D341Med (cell line): ENCODE results near the gene ADAMTS1.

Source experiments
- DNase-seq: peaks from one replicate; pipeline ENCODE4 v3.0.0; 2012; ENCODE audit warnings: low spot score

Gene ADAMTS1

GRCh38 chr21:26812173-26812572 lies 33.0 kb downstream of the ADAMTS1 start:
- DNase-seq = no peak

DNA sequence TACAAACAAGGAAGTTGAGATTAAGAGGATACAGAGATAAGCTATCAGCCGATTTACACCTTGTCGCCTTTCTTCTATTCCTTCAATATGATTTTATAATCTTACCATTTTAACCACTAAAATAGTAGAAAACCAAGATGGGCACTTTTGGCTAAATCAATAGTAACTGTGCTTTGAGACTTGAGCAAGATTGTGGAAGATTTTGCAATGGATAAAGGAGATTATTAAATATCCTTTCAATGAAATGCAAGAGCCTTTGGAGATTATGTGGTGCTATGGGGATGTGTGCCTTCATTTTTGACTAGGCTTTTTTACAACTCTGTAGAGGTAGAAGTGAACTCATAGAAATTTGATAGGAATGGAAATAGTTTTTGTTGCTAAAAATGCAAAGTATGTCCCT lies 33.7 kb downstream of the ADAMTS1 start:
- no peak for DNase-seq

DNA sequence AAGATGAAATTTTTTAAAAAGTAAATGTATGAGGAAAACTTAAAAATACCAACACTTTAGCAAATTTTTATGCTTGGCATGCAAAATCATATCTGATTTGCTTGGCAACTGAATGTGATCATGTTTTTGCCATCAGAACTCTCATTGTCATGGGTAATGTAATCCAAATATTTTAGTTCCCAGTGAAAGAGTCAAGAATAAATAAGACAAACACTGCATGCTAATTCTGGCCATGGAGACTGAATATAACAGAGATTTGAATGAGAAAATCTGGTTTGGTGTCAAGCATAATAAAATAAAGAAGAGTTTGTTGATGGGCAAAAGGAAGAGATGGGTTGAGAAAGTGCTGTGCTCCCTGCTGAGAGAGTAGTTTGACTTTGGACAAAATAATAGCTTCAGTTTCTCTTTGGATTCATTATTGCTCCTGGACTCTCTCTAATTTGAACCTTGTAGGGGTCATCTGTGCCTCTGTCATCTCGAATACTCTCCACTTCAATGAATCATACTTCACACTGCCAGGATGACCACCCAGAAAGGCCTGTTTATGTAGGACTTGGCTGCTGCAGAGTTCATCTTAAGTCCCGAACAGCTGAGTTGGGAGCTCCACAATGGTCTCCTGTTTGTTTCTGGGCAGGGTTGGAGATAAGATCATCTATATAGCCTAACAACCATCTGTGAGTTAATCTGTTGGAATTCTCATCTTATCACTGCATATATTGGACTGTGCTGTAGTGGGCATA lies 34.4 kb downstream of the ADAMTS1 start:
- DNase-seq = no peak

GRCh38 chr21:26810266-26810665 lies 34.9 kb downstream of the ADAMTS1 start:
- no peak for DNase-seq

- DNase-seq = no peak
Observed at GRCh38 chr21:26809745-26810144, 35.5 kb downstream of the ADAMTS1 start.

DNA sequence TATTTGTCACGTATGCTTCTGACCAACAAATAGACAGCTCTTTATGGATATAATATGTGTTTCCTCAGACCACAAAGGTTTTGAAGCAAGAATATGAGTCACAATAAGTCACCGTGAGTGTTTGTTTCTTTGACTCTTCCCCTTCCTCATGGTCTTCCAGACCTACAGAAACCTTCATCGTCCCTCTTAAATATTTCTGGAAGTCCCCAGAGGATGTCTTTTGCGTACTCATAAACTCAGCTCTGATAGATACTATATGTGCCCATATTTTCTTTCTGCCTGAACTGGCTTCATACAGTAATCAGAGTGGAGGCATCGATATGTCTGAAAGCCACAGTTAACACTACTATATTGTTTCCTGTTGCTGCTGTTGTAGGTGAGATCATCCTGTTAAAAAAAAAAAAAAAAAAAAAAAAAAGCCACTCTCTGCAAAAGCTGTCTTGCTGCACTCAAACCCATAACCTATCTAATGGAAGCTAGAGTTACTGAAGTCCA lies 38.4 kb downstream of the ADAMTS1 start:
- no peak for DNase-seq

GRCh38 chr21:26804895-26805609 lies 40.2 kb downstream of the ADAMTS1 start:
- no peak for DNase-seq

DNA sequence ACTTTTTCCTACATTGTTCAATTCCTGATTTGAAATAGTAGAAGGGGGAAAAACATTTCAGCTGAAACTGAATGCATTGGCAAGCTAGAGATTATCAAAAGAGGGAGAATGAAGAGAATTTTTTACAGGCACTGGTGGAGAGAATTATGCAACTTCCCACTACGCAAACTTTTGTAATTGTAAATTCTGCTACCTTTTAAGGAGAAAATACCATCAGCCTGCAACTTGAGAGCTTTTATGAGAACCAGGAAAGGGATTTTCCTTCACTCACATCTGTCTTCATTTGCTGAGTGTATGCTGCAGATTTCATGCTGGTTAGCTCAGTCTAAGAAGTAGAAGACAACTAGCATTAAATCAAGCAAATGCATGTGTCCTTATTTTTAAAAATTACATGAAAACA lies 43.7 kb downstream of the ADAMTS1 start:
- DNase-seq = no peak

DNA sequence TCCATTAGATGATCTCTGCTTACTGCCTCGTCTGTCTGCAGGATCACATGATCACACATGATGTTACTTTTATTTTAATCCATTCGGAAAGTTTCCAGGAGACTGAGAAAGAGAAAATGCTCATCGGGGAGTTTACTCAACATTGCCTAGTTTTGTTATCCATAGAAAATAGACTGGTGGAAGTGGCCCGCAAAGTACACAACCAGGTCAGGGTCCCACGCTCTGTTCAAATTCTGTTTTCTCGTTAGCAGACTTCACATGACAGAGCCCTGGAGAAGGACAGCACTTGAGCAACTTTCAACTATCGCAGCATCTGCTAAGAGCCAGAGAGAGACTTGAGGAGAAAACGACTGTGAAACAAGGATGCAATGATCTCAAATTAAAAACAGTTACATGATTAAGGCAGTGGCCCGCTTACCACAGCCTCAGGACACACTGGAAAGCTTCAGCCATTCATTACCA lies 44.2 kb downstream of the ADAMTS1 start:
- DNase-seq = no peak

DNA sequence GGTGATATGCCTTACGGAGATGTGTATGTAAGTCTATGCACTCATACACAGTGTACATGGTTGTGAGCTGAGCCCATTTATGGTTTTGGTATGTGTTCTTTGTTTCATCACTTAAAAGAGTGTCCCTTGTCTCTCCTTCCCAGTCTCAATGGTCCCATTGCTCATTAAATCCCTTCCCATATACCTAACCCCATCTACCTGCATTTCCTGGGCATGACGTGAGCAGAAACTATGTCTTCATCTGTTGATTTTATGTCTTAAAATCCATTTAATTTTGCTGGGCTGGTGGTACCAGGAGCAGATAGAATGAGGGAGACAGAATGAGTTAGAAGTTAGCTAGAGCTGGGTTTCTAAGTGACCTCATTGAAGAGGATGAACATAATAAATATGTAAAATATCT lies 44.8 kb downstream of the ADAMTS1 start:
- no peak for DNase-seq

DNA sequence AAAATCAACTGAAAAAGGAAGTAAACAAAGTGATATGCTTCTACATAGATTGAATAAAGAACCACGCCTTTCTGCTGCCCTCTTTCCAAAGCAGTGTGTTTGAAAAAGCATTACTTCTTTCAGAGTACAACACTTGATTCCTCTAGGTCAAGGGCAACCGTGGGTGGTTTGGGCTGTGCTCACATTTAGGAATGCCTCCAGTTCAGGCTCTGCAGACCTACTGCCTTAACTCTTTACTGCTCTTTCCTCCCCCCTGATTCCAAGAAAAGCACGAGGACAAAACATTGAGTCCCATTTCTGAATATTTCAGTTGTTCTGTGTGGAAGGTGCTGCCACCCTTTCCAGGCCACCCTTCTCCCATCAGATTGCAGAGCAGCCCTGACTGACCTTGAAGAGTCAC lies 45.2 kb downstream of the ADAMTS1 start:
- DNase-seq = no peak

GRCh38 chr21:26798856-26799751 lies 46.1 kb downstream of the ADAMTS1 start:
- DNase-seq = no peak

DNA sequence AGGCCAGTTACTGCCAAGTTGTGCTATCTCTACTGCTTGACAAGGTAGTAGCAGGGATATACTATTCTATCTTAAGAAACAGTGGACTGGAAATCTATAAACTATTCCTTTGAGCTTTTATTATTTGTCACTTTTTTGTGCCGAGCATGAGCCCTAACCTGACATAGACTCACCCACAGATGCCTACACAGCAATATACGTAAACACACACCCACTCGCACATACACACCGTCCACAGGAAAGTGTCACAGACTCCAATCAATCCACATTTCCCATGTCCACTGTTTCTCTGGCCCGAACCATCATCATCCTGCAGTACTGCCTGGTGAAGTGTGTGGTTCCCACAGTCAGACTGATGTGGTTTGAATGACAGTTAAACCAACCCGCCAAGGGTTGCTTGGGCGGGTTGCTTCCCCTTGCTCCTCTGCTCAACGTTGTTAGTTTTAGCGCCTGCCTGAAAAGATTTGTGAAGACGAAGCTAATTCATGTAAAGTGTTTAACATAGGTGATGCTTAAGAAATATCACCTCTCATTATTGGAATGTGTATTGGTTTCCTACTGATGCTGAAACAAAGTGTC lies 47.2 kb downstream of the ADAMTS1 start:
- no peak for DNase-seq

DNA sequence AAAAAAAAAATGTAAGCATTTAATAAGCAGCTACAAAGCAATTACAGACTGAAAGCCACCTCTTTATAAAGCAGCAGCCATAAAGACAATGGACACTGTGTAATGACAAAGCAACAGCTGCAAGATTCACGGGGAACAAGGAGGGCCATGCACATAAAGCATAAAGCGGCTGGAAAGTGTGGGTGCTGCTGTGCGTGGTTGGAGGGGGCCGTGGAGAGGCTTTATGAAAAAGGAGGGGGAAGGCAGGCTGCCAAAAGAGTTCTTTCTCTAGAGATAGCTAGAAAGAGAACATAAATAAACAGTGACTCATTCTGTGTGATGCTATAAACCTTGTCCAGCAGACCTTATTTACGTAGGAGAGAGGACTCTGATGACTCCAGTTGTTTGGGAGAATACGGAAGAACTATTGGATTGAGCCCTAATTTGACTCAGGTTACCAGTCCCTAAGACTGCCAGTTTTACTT lies 49.3 kb downstream of the ADAMTS1 start:
- DNase-seq = no peak

GRCh38 chr21:26795412-26795805 lies 49.8 kb downstream of the ADAMTS1 start:
- no peak for DNase-seq

GRCh38 chr21:26794597-26795411 lies 50.4 kb downstream of the ADAMTS1 start:
- no peak for DNase-seq

- DNase-seq = no peak
Observed at GRCh38 chr21:26790296-26790695, 54.9 kb downstream of the ADAMTS1 start.

DNA sequence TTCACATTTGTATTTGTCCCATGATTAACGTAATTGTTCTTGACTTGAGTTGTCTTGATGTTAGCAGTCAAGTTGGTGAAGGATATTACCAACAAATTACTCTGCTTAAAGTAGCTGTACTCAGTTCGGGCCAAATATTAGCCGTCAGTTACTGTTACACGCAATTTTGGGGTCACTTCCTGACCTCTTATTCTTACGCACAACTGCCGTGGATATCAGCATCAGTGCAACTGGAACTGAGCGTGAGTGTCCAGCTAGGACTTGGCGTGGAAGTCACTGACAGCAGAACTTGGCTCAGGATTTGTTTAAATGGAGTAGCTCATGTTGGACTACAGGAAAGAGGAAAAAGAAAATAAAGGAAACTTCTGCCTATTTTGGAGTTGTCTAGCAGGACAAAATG lies 56.4 kb downstream of the ADAMTS1 start:
- DNase-seq = no peak
